ENCODE data around the gene RAP1GDS1. TPM values are rescaled to one million over a fixed set of nuclear protein-coding genes. Genes with fewer than 3 reads are reported as not detected.
"Not testable (repeated sequence)": the region's sequence is repeated elsewhere in the genome, so short reads cannot be mapped to it uniquely, and the experiment has no call there.

RAP1GDS1 gene
- total RNA-seq, 1 donor from 2014 or later: 64.5 TPM

DNA sequence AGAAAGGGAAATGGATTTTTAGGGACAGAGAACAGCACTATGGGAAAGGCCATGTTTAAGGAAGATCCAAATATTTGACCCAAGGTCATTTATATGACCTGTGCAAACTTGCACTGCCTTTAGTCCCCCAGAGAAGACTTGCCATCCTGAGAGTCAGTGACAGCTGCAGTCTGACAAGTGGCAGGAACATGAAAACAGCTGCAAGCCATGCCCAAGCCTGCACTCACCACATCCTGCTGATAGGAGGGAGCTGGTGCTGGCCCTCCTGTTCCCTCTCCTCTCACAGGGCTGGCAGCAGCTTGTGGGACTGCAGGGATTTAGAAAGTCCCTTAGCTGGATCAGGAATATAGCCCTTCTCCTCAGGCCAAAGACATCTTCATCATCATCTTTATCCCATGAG, 187.7 kb downstream of the RAP1GDS1 start:
- no peak overlapping the region for H3K27ac Mint-ChIP-seq (ENCODE audit: unreplicated experiment)
- peaks cover 14% of the 10 kb centered on the region for H3K4me1 ChIP-seq (ENCODE audit: insufficient read depth, low read length)
- H3K27me3 Mint-ChIP-seq (ENCODE audit: low read depth, unreplicated experiment): no peaks in the 10 kb centered on the region
- H3K4me2 ChIP-seq (ENCODE audit: low read length): no peak overlapping the region
- no peak overlapping the region for H3K4me3 Mint-ChIP-seq (ENCODE audit: unreplicated experiment)
- TF ChIP-seq EZH2 (IDR thresholded peaks at IDR 0.05; ENCODE audit: insufficient read depth, low read length): no peak
- TF ChIP-seq, protein P1, sequence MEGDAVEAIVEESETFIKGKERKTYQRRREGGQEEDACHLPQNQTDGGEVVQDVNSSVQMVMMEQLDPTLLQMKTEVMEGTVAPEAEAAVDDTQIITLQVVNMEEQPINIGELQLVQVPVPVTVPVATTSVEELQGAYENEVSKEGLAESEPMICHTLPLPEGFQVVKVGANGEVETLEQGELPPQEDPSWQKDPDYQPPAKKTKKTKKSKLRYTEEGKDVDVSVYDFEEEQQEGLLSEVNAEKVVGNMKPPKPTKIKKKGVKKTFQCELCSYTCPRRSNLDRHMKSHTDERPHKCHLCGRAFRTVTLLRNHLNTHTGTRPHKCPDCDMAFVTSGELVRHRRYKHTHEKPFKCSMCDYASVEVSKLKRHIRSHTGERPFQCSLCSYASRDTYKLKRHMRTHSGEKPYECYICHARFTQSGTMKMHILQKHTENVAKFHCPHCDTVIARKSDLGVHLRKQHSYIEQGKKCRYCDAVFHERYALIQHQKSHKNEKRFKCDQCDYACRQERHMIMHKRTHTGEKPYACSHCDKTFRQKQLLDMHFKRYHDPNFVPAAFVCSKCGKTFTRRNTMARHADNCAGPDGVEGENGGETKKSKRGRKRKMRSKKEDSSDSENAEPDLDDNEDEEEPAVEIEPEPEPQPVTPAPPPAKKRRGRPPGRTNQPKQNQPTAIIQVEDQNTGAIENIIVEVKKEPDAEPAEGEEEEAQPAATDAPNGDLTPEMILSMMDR (IDR thresholded peaks at IDR 0.05; ENCODE audit: insufficient read depth, low read depth, low read length): no peak
- H3K27ac ChIP-seq (ENCODE audit: low read depth, low read length): no peak overlapping the region
- peaks cover 16% of the 10 kb centered on the region for H3K4me1 Mint-ChIP-seq (ENCODE audit: low read depth, unreplicated experiment)
- no peaks in the 10 kb centered on the region for H3K9me3 ChIP-seq (ENCODE audit: insufficient read depth, low read depth, low read length)
- FAIRE-seq (no peak), DNase-seq (ENCODE audit: low read depth) (no peak)
- no peak overlapping the region for H3K4me3 ChIP-seq (ENCODE audit: insufficient read depth, low read depth, low read length)
- peaks cover 2% of the 10 kb centered on the region for H3K9me3 Mint-ChIP-seq (ENCODE audit: unreplicated experiment)
- no peaks in the 10 kb centered on the region for H3K27me3 ChIP-seq (ENCODE audit: insufficient read depth, low read length)
- H4K20me1 ChIP-seq (ENCODE audit: insufficient read depth, low read length): no peaks in the 10 kb centered on the region
- no peak overlapping the region for H3K9ac ChIP-seq (ENCODE audit: low read length)
- H2AFZ ChIP-seq (ENCODE audit: low read depth, low read length): no peak overlapping the region
- no peaks in the 10 kb centered on the region for H3K36me3 ChIP-seq (ENCODE audit: insufficient read depth, low read length)
- no peaks in the 10 kb centered on the region for H3K79me2 ChIP-seq (ENCODE audit: insufficient read depth, low read length)
- peaks cover 11% of the 10 kb centered on the region for H3K36me3 Mint-ChIP-seq (ENCODE audit: low read depth, unreplicated experiment)

- H3K9ac ChIP-seq (ENCODE audit: low read length): no peak overlapping the region
Measured at GRCh38 chr4:98452091-98452490, 190.9 kb downstream of the RAP1GDS1 start.

GRCh38 chr4:98457422-98457821, 196.2 kb downstream of the RAP1GDS1 start:
- H3K4me1 ChIP-seq (ENCODE audit: insufficient read depth, low read length); H4K20me1 ChIP-seq (ENCODE audit: insufficient read depth, low read length); H3K79me2 ChIP-seq (ENCODE audit: insufficient read depth, low read length); H3K36me3 Mint-ChIP-seq (ENCODE audit: low read depth, unreplicated experiment); H3K27me3 ChIP-seq (ENCODE audit: insufficient read depth, low read length); H3K4me2 ChIP-seq (ENCODE audit: low read length); H3K9ac ChIP-seq (ENCODE audit: low read length); H3K4me3 ChIP-seq (ENCODE audit: insufficient read depth, low read depth, low read length); H3K27ac Mint-ChIP-seq (ENCODE audit: unreplicated experiment); H3K36me3 ChIP-seq (ENCODE audit: insufficient read depth, low read length); FAIRE-seq; H2AFZ ChIP-seq (ENCODE audit: low read depth, low read length); H3K27me3 Mint-ChIP-seq (ENCODE audit: low read depth, unreplicated experiment); H3K9me3 ChIP-seq (ENCODE audit: insufficient read depth, low read depth, low read length); H3K4me3 Mint-ChIP-seq (ENCODE audit: unreplicated experiment); H3K27ac ChIP-seq (ENCODE audit: low read depth, low read length); DNase-seq (ENCODE audit: low read depth); H3K4me1 Mint-ChIP-seq (ENCODE audit: low read depth, unreplicated experiment): not testable (repeated sequence)
- H3K9me3 Mint-ChIP-seq (ENCODE audit: unreplicated experiment): peaks cover 15% of the 10 kb centered on the region

More at GRCh38 chr4:98452091-98452490, 190.9 kb downstream of the RAP1GDS1 start:
- no peak for TF ChIP-seq EZH2 (IDR thresholded peaks at IDR 0.05; ENCODE audit: insufficient read depth, low read length)
- TF ChIP-seq, protein P1 (IDR thresholded peaks at IDR 0.05; ENCODE audit: insufficient read depth, low read depth, low read length): no peak
- Histone ChIP-seq H4K20me1 (ENCODE audit: insufficient read depth, low read length) (no peaks in the 10 kb centered on the region), H3K4me3 (ENCODE audit: insufficient read depth, low read depth, low read length) (no peak overlapping the region), H3K27me3 (ENCODE audit: insufficient read depth, low read length) (no peaks in the 10 kb centered on the region), H2AFZ (ENCODE audit: low read depth, low read length) (no peak overlapping the region), H3K4me1 (ENCODE audit: insufficient read depth, low read length) (peaks cover 7% of the 10 kb centered on the region), H3K36me3 (ENCODE audit: insufficient read depth, low read length) (no peaks in the 10 kb centered on the region), H3K4me2 (ENCODE audit: low read length) (no peak overlapping the region), H3K9me3 (ENCODE audit: insufficient read depth, low read depth, low read length) (no peaks in the 10 kb centered on the region), H3K79me2 (ENCODE audit: insufficient read depth, low read length) (no peaks in the 10 kb centered on the region), H3K27ac (ENCODE audit: low read depth, low read length) (no peak overlapping the region)
- no peak for FAIRE-seq
- H3K4me1 Mint-ChIP-seq (ENCODE audit: low read depth, unreplicated experiment): peaks cover 9% of the 10 kb centered on the region
- peaks cover 5% of the 10 kb centered on the region for H3K9me3 Mint-ChIP-seq (ENCODE audit: unreplicated experiment)
- H3K4me3 Mint-ChIP-seq (ENCODE audit: unreplicated experiment): no peak overlapping the region
- H3K36me3 Mint-ChIP-seq (ENCODE audit: low read depth, unreplicated experiment): peaks cover 11% of the 10 kb centered on the region
- peak; percentile 47 for DNase-seq (ENCODE audit: low read depth)
- H3K27me3 Mint-ChIP-seq (ENCODE audit: low read depth, unreplicated experiment): no peaks in the 10 kb centered on the region
- no peak overlapping the region for H3K27ac Mint-ChIP-seq (ENCODE audit: unreplicated experiment)

- FAIRE-seq; H3K9me3 ChIP-seq (ENCODE audit: insufficient read depth, low read depth, low read length); H3K4me1 ChIP-seq (ENCODE audit: insufficient read depth, low read length); H3K27ac ChIP-seq (ENCODE audit: low read depth, low read length); H3K36me3 Mint-ChIP-seq (ENCODE audit: low read depth, unreplicated experiment); H3K36me3 ChIP-seq (ENCODE audit: insufficient read depth, low read length); DNase-seq (ENCODE audit: low read depth); H3K27me3 Mint-ChIP-seq (ENCODE audit: low read depth, unreplicated experiment); H3K9ac ChIP-seq (ENCODE audit: low read length); H3K79me2 ChIP-seq (ENCODE audit: insufficient read depth, low read length); H3K4me3 Mint-ChIP-seq (ENCODE audit: unreplicated experiment); H3K4me2 ChIP-seq (ENCODE audit: low read length); H3K4me1 Mint-ChIP-seq (ENCODE audit: low read depth, unreplicated experiment); H3K27ac Mint-ChIP-seq (ENCODE audit: unreplicated experiment); H3K4me3 ChIP-seq (ENCODE audit: insufficient read depth, low read depth, low read length); H2AFZ ChIP-seq (ENCODE audit: low read depth, low read length); H4K20me1 ChIP-seq (ENCODE audit: insufficient read depth, low read length); H3K27me3 ChIP-seq (ENCODE audit: insufficient read depth, low read length): not testable (repeated sequence)
- peaks cover 12% of the 10 kb centered on the region for H3K9me3 Mint-ChIP-seq (ENCODE audit: unreplicated experiment)
Measured at GRCh38 chr4:98461121-98461865, 200.1 kb downstream of the RAP1GDS1 start.

Measured in astrocyte (in vitro differentiated cells and primary cell).